ENCODE data around the gene EFCAB11. TPM values are rescaled to one million over a fixed set of nuclear protein-coding genes. Genes with fewer than 3 reads are reported as not detected.

The EFCAB11 gene
- total and polyA plus RNA-seq, 2 of the 8 experiments (the other 6 are each of a cell fraction or from before 2014, with no cell fraction given), result 6.8 to 12.8 TPM

GRCh38 chr14:89797148-89797547 is 157.4 kb downstream of the EFCAB11 start:
- Histone ChIP-seq H2BK20ac (ENCODE audit: low read length) (no peak overlapping the region), H4K91ac (replicated peaks; ENCODE audit: insufficient read length, low read length) (no peak overlapping the region), H3K4me1 (replicated peaks in 1 of 4; ENCODE audit: control insufficient read depth in 3 of 4, insufficient read depth in 4 of 4, low read length in 3 of 4) (no peaks in the 10 kb centered on the region), H4K20me1 (replicated peaks in 1 of 2; ENCODE audit: control insufficient read depth in 1 of 2, insufficient read depth in 2 of 2, low read length in 2 of 2) (no peaks in the 10 kb centered on the region), H2BK12ac (ENCODE audit: low read depth, low read length) (no peak overlapping the region), H3K4me2 (ENCODE audit: insufficient read depth in 1 of 2, low read depth in 2 of 2, low read length in 2 of 2) (no peak overlapping the region), H3K23ac (ENCODE audit: insufficient read length) (no peak overlapping the region), H3K4me3 (ENCODE audit: extremely low read depth in 1 of 4, insufficient read depth in 2 of 4, low read depth in 3 of 4, low read length in 4 of 4) (no peak overlapping the region), H2BK5ac (ENCODE audit: low read depth, low read length) (no peak overlapping the region), H3K27me3 (replicated peaks in 1 of 4; ENCODE audit: control insufficient read depth in 3 of 4, extremely low read depth in 1 of 4, insufficient read depth in 3 of 4, low read length in 3 of 4) (no peaks in the 10 kb centered on the region), H2AFZ (ENCODE audit: low read length) (no peak overlapping the region), H3K27ac (ENCODE audit: low read depth, low read length) (no peak overlapping the region), H3K79me2 (ENCODE audit: control insufficient read depth in 1 of 2, insufficient read depth in 2 of 2, low read length in 2 of 2) (no peaks in the 10 kb centered on the region), H4K8ac (ENCODE audit: extremely low read depth, insufficient read depth, low read length) (no peak overlapping the region), H4K5ac (ENCODE audit: insufficient read length, low read depth, low read length) (no peak overlapping the region), H3K9ac (replicated peaks in 1 of 4; ENCODE audit: extremely low read depth in 1 of 4, low read depth in 3 of 4, low read length in 3 of 4) (no peak overlapping the region), H2BK120ac (replicated peaks; ENCODE audit: low read depth, low read length) (no peak overlapping the region), H3K56ac (replicated peaks; ENCODE audit: insufficient read length, low read depth, low read length) (no peak overlapping the region), H3K4ac (replicated peaks; ENCODE audit: insufficient read length, low read depth, low read length) (no peak overlapping the region), H2BK15ac (ENCODE audit: low read length) (no peak overlapping the region), H3K9me3 (ENCODE audit: insufficient read depth in 2 of 2, low read depth in 1 of 2, low read length in 1 of 2) (no peaks in the 10 kb centered on the region), H3K18ac (ENCODE audit: extremely low read depth, low read length) (no peak overlapping the region), H2AK5ac (ENCODE audit: low read depth, low read length) (no peak overlapping the region), H3K79me1 (ENCODE audit: low read depth, low read length) (no peaks in the 10 kb centered on the region), H3K36me3 (ENCODE audit: control insufficient read depth in 2 of 4, insufficient read depth in 4 of 4, low read length in 3 of 4) (no peaks in the 10 kb centered on the region), H3K14ac (ENCODE audit: insufficient read length) (no peak overlapping the region), H3K23me2 (ENCODE audit: low read depth, low read length) (no peaks in the 10 kb centered on the region)
- CTCF ChIA-PET (ENCODE audit: partially characterized antibody), result no interaction called here
- POLR2A ChIA-PET (ENCODE audit: partially characterized antibody), result no interaction called here
- no peak for FAIRE-seq
- no peak for DNase-seq (ENCODE audit: low read depth in 1 of 2, low spot score in 2 of 2)
- 72% methylated on average over 5 of the region's 5 CpGs; no CpG with 5 or more reads in 1 of the 2 experiments for WGBS, 2 experiments (ENCODE audit: extremely low coverage in 1 of 2, insufficient coverage in 1 of 2, insufficient read length in 1 of 2, insufficient replicate concordance in 2 of 2, low coverage in 1 of 2, low lambda C conversion rate in 2 of 2, missing lambda C conversion rate in 1 of 2)
- TF ChIP-seq JUND (IDR thresholded peaks at IDR 0.05; ENCODE audit: low read length) (no peak), CTBP2 (IDR thresholded peaks at IDR 0.05; ENCODE audit: borderline replicate concordance, insufficient read depth, insufficient read length, low read length) (no peak), SIRT6 (IDR thresholded peaks at IDR 0.05; ENCODE audit: low read length) (no peak), POLR2AphosphoS5 (IDR thresholded peaks at IDR 0.05; ENCODE audit: low read depth, low read length) (no peak), BRCA1 (IDR thresholded peaks at IDR 0.05; ENCODE audit: low read depth, low read length) (no peak), CREB1 (IDR thresholded peaks at IDR 0.05) (no peak), RAD21 (IDR thresholded peaks at IDR 0.05 in 1 of 2, conservative IDR thresholded peaks at IDR 0.05 in 1 of 2; ENCODE audit: low read depth in 2 of 2, low read length in 2 of 2) (no peak), ATF3 (IDR thresholded peaks at IDR 0.05; ENCODE audit: insufficient read depth, low read depth, low read length) (no peak), KDM1A (IDR thresholded peaks at IDR 0.05; ENCODE audit: borderline replicate concordance, low read length) (no peak), CBX8 (IDR thresholded peaks at IDR 0.05; ENCODE audit: borderline replicate concordance, low read depth, low read length) (no peak)
